K562 (cell line): ENCODE data around the gene HNRNPA3. TPM values are rescaled to one million over a fixed set of nuclear protein-coding genes. Genes with fewer than 3 reads are reported as not detected.
A peak's percentile ranks its signal among the peaks of the same experiment; 100 is the strongest.

Experiments
- E2F6 ChIP-seq, 2 experiments: IDR thresholded peaks; 2 replicates each; pipeline ENCODE4 v1.6.1; 2011; ENCODE audit warnings: borderline replicate concordance in 1 of 2, control low read depth in 1 of 2, low read depth in 1 of 2, low read length in 1 of 2, mild to moderate bottlenecking in 1 of 2, mixed read lengths in 1 of 2, moderate library complexity in 1 of 2; ENCODE audit not compliant: insufficient read depth in 1 of 2, insufficient read length in 1 of 2, poor library complexity in 1 of 2, severe bottlenecking in 1 of 2; ENCODE audit errors: extremely low read depth in 1 of 2
- HDAC2 ChIP-seq: fragments of 450-650 bp; IDR thresholded peaks from 2 replicates; pipeline ENCODE4 v1.6.1; 2016; ENCODE audit warnings: mild to moderate bottlenecking
- HNRNPLL ChIP-seq: fragments of 200-400 bp; formaldehyde crosslinking; IDR thresholded peaks from 2 replicates; pipeline ENCODE4 v1.6.1; 2017; ENCODE audit warnings: low read length, low read depth, mild to moderate bottlenecking; ENCODE audit not compliant: poor library complexity, severe bottlenecking
- IFI16 ChIP-seq: fragments of 250-450 bp; sonication (Bioruptor Pico); IDR thresholded peaks from 2 replicates; pipeline ENCODE4 v2.1.2; 2022; ENCODE audit warnings: mild to moderate bottlenecking, inconsistent platforms
- KHSRP ChIP-seq: fragments of 450-650 bp; IDR thresholded peaks from 2 replicates; pipeline ENCODE4 v1.6.1; 2017
- MTA2 ChIP-seq: fragments of 450-650 bp; IDR thresholded peaks from 2 replicates; pipeline ENCODE4 v1.6.1; 2016; ENCODE audit warnings: low read depth
- NCOA4 ChIP-seq: fragments of 450-650 bp; IDR thresholded peaks from 2 replicates; pipeline ENCODE4 v1.6.1; 2018; ENCODE audit warnings: mild to moderate bottlenecking; ENCODE audit not compliant: partially characterized antibody
- PKNOX1 ChIP-seq: fragments of 450-650 bp; IDR thresholded peaks from 2 replicates; pipeline ENCODE4 v1.6.1; 2016
- SIN3A ChIP-seq, 2 experiments: fragments of 150-350 bp in 1 of 2; IDR thresholded peaks; 2 replicates each; pipeline ENCODE4 v1.6.1; 2011 to 2016; ENCODE audit warnings: borderline replicate concordance in 2 of 2, low read depth in 2 of 2, low read length in 2 of 2, mild to moderate bottlenecking in 2 of 2, moderate library complexity in 2 of 2; ENCODE audit not compliant: control insufficient read depth in 1 of 2
- TBP ChIP-seq: optimal IDR thresholded peaks from 2 replicates; pipeline ENCODE3; 2011; ENCODE audit warnings: low read depth, low read length, improper control_type of control experiment
- TRIM24 ChIP-seq, 2 experiments: fragments of 450-650 bp; IDR thresholded peaks; 2 replicates each; pipeline ENCODE4 v1.6.1; 2016
- ZNF124 ChIP-seq: sonication (generic); formaldehyde crosslinking; IDR thresholded peaks from 2 replicates; pipeline ENCODE4 v1.8.1; 2022; ENCODE audit warnings: missing genetic modification reagents
- ZNF23 ChIP-seq: fragments of 250-450 bp; sonication (Bioruptor Pico); IDR thresholded peaks from 2 replicates; pipeline ENCODE4 v1.4.0; 2020; ENCODE audit warnings: mild to moderate bottlenecking
- ZNF511 ChIP-seq: sonication (generic); formaldehyde crosslinking; IDR thresholded peaks from 2 replicates; pipeline ENCODE4 v1.8.0; 2022; ENCODE audit warnings: mild to moderate bottlenecking, missing genetic modification reagents
- ZNF717 ChIP-seq: fragments of 250-450 bp; sonication (Bioruptor Pico); IDR thresholded peaks from 2 replicates; pipeline ENCODE4 v1.5.0; 2021
- polyA plus RNA-seq, 8 experiments: library from polyadenylated mRNA; depleted of rRNA in 4 of 8; stranded (reverse) in 5 of 8; unstranded in 3 of 8; fragments of >200 nt; fragmentation: Nextera tagmentation in 2 of 8; fragmentation: Illumina TruSeq in 1 of 8; extraction: Ambion mirVana in 2 of 8; extraction: Trizol in 1 of 8; gene quantifications; 2 replicates each; pipeline versions ENCODE4 v1.2.1 to v1.2.3, GENCODE V29; 2011 to 2014; ENCODE audit warnings: inconsistent platforms in 1 of 8, missing spikeins in 1 of 8
- total RNA-seq, 7 experiments: library from RNA; depleted of rRNA in 6 of 7; stranded (reverse); fragments of >200 nt in 6 of 7; fragmentation: Illumina TruSeq in 2 of 7; extraction: Trizol in 2 of 7; gene quantifications; 2 replicates each; pipeline versions ENCODE4 v1.2.1 to v1.2.3, GENCODE V29; 2011 to 2021; ENCODE audit warnings: low replicate concordance in 1 of 7
- TF ChIP-seq, protein P1 (sequence below): sonication (generic); formaldehyde crosslinking; IDR thresholded peaks from 2 replicates; pipeline ENCODE4 v1.8.0; 2022; ENCODE audit warnings: missing genetic modification reagents, mild to moderate bottlenecking, moderate library complexity, borderline replicate concordance
- TF ChIP-seq, protein P2 (sequence below): fragments of 450-650 bp; formaldehyde crosslinking; IDR thresholded peaks from 2 replicates; pipeline ENCODE4 v1.4.0; 2022; ENCODE audit warnings: missing genetic modification characterization

The HNRNPA3 gene
- total and polyA plus RNA-seq, 9 of the 15 experiments (the other 6 are each of a cell fraction or from before 2014, with no cell fraction given): 72.8 to 428 (median 192) TPM

GRCh38 chr2:177212891-177213856, 580 bp downstream of the HNRNPA3 start (continued):
- TF ChIP-seq E2F6 (IDR thresholded peaks at IDR 0.05; ENCODE audit: borderline replicate concordance in 1 of 2, extremely low read depth in 1 of 2, insufficient read depth in 1 of 2, insufficient read length in 1 of 2, low read depth in 1 of 2, low read length in 1 of 2, poor library complexity in 1 of 2, severe bottlenecking in 1 of 2) (peak; percentile 60 to 91), SIN3A (IDR thresholded peaks at IDR 0.05; ENCODE audit: borderline replicate concordance in 2 of 2, control insufficient read depth in 1 of 2, low read depth in 2 of 2, low read length in 2 of 2) (peak in 1 of 2 experiments; percentile 66; a peak in 1 of 4 replicates), ZNF511 (peak; percentile 65; the same call in 1 of the 2 replicates), HDAC2 (no peak), HNRNPLL (peak; percentile 74), NCOA4 (no peak), MTA2 (no peak), TBP (no peak), ZNF124 (CRISPR knock-in tag) (no peak), TRIM24 (IDR thresholded peaks at IDR 0.05) (peak in 1 of 2 experiments; percentile 81; a peak in 2 of 4 replicates), IFI16 (CRISPR knock-in tag) (no peak), ZNF717 (no peak), ZNF23 (CRISPR knock-in tag) (no peak), KHSRP (no peak), PKNOX1 (peak; percentile 75)
- TF ChIP-seq, protein P1, sequence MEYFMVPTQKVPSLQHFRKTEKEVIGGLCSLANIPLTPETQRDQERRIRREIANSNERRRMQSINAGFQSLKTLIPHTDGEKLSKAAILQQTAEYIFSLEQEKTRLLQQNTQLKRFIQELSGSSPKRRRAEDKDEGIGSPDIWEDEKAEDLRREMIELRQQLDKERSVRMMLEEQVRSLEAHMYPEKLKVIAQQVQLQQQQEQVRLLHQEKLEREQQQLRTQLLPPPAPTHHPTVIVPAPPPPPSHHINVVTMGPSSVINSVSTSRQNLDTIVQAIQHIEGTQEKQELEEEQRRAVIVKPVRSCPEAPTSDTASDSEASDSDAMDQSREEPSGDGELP (CRISPR knock-in tag): peak; percentile 56; the same call in 1 of the 2 replicates
- TF ChIP-seq, protein P2, sequence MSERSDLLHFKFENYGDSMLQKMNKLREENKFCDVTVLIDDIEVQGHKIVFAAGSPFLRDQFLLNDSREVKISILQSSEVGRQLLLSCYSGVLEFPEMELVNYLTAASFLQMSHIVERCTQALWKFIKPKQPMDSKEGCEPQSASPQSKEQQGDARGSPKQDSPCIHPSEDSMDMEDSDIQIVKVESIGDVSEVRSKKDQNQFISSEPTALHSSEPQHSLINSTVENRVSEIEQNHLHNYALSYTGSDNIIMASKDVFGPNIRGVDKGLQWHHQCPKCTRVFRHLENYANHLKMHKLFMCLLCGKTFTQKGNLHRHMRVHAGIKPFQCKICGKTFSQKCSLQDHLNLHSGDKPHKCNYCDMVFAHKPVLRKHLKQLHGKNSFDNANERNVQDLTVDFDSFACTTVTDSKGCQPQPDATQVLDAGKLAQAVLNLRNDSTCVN (CRISPR knock-in tag): no peak
